T-helper 2 cell (primary cell): ENCODE measurements around the gene HECTD1.
"Not testable (repeated sequence)": the region's sequence is repeated elsewhere in the genome, so short reads cannot be mapped to it uniquely, and the experiment has no call there.

Experiments
- DNase-seq, 5 experiments: peaks; one replicate each; pipeline versions ENCODE4 v3.0.0 to v3.0.0-alpha.2; 2012 to 2022

The HECTD1 gene

DNA sequence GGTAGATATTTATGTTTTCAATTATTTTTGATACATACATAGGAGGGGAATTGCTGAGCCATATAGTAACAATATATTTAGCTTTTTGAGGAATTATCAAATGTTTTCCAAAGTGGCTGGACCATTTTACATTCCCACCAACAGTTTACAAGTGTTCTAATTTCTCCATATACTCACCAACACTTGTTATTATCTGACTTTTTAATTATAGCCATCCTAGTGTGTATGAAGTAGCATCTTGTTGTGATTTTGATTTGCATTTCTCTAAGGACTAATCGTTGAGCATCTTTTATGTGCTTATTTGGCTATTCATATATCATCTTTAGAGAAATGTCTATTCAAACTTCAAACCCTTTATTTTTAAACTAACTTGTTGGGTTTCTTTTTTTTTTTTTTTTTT lies 17.2 kb upstream of the HECTD1 start:
- DNase-seq, result no peak

DNA sequence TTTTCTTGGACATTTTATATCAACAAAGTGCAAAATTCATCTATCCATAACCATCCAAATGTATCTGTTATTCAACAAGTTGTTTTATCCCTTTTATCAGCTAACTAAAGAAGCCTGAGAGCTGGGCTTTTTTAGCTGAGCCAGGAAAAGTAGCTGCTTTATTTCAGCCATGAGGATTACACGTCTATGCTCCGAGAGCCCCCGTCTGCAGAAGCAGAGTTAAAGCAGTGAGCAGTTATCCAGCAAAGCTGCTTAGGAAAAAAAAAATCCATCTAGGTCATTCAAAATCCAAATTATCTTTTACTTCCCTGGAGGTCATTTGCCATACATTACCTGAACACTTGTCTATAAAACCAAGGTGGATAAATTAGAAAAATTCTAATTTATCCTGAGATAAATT lies 15.7 kb upstream of the HECTD1 start:
- no peak for DNase-seq

DNA sequence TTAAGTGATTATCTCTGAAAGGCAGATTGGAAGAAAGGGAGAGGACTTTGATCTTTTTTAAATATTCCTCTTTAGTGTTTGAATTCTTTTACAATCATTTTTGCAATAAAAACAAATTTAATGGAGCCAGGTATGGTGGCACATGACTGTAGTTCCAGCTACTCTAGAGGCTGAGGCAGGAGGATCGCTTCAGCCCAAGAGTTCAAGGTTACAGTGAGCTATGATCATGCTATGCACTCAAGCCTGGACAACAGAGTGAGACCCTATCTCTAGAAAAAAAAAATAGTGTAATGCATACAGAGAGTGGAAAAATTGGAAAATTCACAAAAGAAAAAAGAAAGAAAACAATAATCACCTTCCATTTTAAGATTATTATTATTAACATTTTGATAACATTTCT lies 15.2 kb upstream of the HECTD1 start:
- no peak for DNase-seq

DNA sequence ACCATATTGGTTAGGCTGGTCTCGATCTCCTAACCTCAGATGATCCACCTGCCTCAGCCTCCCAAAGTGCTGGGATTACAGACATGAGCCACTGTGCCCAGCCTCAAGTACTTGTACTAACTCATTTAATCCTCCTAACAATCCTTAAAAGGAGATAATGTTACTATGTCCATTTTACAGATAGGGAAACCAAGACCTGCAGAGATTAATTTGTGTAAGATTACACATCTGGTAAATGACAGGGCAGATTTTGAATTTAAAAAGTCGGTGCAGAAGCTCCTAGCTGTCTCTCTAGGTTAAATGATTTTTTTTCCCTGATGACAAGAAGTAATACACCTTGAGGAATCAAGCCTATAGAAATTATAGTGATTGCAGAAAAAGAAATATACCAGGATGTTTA lies 13.7 kb upstream of the HECTD1 start:
- DNase-seq, result no peak

DNA sequence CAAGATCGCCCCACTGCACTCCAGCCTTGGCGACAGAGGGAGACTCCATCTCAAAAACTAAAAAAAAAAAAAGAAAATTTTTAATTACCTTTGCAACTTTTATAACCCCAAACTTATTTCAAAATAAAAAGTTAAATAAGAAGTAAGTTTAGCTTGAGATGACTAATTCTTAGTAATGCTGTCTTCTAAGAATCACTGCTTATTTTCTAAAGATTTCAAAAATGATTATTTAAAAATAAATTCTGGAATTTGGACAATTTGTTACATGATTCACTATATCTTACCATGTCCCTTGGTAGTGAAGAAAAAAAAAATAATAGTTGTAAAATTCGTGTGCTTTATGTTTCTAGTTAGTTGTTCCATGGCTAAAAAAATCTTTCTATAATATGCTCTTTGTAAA lies 11.6 kb upstream of the HECTD1 start:
- no peak for DNase-seq

DNA sequence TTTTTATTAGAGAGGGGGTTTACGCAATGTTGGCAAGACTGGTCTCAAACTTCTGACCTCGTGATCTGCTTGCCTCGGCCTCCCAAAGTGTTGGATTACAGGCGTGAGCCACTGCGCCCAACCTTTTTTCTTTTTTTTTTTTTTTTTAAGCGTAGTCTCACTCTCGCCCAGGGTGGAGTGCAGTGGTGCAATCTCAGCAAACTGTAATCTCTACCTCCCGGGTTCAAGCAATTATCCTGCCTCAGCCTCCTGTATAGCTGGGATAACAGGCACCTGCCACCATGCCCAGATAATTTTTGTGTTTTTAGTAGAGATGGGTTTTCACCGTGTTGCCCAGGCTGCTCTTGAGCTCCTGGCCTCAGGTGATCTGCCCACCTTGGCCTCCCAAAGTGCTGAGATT lies 8.8 kb upstream of the HECTD1 start:
- DNase-seq, result no peak

DNA sequence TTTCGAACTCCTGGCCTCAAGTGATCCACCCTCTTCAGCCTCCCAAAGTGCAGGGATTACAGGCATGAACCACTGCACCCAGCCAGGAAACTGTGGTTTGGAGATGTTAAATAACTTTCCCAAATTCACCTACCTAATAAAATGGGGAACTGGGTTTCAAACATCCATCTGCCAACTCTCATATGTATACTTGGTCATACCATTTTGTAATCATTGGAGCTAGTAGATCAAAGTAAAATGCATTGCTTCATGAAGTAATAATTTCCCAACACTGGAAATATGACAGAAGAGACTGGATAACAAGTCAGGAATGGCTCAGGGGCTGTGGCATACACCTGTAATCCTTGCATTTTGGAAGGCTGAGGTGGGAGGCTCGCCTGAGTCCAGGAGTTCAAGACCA lies 5.3 kb upstream of the HECTD1 start:
- DNase-seq, result no peak

DNA sequence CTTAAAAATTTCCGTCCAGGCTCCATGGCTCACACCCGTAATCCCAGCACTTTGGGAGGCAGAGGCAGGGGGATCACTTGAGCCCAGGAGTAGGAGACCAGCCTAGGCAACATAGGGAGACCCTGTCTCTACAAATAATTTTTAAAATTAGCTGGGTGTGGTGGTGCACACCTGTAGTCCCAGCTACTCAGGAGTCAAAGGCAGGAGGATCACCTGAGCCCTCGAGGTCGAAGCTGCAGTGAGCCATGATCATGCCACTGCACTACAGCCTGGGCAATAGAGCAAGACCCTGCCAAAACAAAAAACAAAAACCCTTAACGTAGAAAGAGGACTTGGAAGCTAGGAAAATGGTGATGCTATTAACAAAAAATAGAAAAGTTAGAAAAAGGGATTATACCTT lies 2.0 kb upstream of the HECTD1 start:
- DNase-seq, result no peak

DNA sequence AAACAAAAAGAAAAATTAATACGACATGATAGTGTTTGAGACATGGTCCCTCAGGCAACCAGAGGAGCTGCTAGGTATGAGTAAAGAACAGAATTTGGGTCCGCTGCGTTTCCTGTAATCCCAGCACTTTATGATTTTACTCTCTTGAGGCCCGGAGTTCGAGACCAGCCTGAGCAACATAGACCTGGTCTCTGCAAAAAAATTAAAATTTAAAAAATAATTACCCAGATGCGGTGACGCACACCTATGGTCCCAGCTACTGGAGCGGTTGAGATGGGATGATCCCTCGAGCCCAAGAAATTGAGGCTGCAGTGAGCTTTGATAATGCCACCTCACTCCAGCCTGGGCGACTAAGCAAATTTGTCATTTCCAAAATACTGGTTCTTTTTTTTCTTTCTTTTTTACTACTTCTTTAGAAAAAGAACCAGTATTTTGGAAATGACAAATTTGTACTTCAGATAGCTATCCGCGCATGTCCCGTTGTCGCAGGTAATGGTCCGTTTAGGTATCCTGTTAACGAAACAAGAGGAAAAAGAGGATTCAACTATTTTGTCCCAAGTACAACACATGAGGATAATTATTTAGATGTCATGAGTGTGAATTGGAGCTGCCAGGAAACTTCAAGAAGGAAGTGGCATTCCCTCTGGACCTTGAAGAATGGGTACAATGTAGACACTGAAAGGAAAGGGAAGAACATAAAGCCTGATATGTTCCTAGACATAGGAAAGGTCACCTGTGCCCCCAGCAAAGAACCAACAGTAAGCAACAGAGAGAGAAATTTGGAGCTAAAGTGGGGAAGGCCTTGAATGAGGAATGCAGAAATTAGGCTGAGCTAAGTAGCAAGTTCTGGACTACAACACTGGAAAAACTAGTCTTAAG lies 1.2 kb upstream of the HECTD1 start:
- peak in 1 of 5 experiments; percentile 4 for DNase-seq

DNA sequence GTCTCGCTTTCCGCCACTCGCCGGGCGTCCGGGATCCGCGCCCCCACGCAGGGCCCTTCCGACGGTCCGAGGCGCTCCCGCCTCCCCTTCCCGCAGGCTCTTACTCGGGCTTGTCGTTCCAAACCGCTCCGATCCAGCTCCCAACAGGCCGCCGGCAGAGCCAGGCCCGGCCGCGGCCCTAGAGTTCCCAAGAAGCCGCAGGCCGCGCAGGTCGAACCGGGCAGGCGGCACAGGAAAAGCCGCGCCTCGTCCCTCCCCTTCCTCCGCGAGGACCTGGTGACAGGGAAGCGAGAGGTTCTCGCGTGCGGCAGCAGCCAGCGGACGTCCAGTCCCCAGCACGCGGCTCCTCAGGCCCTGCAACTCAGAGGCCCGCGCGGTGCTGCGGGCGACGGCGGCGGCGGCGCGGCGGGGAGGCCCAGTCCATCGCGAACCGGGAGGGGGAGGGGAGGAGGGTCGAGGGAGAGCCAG lies 272 bp downstream of the HECTD1 start:
- no peak for DNase-seq

DNA sequence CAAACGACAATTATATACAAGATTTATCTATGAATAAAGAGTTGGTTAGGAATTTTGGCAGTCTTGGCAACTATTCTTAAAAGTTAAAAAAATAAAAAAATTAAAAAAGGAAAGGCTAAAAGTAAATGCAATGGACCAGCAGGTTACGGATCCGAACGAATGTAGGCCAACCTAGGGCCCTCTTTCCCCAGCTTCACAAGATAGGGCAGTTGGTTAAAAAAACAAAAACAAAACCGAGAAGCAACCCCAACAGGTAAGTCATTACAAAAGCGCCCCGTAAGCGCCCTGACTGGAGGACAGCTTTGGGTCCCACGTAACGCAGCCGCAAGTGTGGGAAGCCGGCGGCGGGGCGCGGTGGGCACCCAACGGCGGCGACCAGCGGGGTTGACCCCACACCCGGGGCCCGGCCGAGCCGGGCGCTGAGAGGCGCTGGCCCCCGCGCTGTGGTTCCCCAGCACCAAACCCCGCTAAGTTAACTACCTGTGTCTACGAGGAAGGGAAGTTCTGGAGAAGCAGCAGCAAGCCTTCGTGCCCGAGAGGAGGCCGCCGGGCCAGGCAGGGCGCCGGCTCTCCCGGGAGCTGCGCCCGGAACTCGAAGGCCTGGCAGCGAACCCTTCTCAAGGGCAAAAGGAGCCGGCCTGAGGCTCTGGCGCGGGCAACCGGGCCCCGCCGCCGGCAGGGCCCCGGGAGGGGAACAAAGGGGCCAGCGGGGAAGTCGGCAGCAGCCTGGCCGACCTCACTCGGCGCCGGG lies 882 bp downstream of the HECTD1 start:
- peak; percentile 17 to 75 (median 50) for DNase-seq

DNA sequence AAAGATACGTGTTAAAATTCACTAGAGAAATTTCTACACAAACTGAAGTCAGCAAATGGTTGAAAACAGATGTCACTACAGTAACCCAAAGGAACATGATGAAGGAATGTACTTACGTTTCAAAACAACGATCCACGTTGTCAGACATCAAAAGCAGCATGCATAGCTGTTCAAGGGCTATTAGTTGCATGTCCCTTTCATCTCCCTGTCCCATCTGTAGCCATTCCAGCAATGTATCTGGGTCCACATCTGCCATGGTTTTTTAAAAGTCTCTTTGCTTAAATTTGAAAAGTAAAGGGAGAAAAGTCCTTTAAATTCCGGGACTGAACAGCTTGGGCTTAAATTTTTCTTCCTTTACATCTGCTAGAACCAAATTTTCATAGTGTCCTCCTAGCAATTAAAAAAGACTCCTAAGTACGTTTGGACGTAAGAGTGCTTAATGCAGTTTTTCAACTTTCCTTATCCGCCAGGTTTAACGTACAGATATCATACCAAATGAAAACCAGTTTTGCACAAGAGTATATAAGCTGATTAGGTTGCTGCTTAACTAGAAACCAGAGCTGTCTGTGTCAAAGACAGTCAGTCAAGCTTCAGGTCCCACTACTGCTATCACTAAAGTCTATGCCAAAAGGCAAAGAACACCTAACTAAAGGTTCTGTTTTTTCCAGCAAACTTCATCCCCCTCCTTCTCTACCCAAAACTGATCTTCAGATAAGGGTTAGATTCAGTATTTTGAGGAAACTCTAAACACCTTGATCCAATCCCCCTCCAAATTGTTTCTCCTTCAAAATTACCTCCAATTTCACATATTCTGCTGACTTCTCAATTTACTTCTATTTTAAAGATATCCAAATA lies 1.7 kb downstream of the HECTD1 start:
- peak in 1 of 5 experiments; percentile 58 for DNase-seq

DNA sequence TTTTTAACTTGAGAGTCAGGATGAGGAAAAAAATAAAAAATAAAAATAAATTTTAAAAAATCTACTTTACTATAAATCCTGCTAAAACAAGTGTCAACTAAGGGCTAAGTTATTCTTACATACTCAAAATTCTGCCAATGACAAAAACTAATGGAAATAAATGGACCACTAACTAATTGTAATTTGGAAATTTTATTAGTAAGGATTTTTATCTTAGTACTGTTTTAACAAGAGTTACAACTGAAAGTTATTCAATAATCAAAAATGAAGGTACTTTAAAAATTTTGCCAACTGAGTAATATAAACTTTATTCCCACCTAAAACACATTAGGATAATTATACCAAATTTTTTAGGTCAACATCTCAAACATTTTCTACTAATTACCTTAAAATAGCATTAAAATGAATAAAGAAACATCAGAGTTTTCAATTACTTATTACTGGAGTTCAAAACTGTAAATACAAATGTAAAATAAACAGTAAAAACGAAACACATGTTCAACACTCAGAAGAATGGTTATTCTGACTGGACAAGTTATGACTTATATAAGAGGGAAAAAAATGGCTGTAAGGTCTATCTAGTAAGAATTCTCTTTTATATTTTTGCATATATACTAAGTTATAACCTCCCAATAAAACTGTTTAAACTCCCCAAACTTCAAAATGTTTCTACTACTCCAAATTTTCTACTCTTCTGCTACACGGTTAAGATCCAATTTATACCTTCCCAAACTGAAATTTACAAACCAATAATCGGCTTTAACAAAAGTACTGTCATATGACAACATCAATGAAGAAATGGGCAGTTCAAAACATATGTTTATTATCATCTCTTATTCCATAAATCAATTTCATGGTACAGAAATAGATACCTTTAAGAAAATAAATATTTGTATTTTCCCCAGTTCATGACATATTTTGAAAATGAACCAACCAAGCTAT lies 2.7 kb downstream of the HECTD1 start:
- peak in 1 of 5 experiments; percentile 39 for DNase-seq

DNA sequence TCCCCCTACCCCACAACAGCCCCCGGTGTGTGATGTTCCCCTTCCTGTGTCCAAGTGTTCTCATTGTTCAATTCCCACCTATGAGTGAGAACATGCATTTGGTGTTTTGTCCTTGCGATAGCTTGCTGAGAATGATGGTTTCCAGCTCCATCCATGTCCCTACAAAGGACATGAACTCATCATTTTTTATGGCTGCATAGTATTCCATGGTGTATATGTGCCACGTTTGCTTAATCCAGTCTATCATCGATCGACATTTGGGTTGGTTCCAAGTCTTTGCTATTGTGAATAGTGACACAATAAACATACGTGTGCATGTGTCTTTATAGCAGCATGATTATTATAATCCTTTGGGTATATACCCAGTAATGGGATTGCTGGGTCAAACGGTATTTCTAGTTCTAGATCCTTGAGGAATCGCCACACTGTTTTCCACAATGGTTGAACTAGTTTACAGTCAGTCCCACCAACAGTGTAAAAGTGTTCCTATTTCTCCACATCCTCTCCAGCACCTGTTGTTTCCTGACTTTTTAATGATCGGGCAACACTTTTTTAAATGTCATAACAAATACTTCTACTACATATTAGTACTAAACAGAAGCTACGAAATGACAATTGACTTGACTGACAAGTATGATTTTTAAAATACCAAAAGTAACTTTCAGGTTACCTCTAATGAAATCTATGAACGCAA lies 3.5 kb downstream of the HECTD1 start:
- not testable (repeated sequence) for DNase-seq

DNA sequence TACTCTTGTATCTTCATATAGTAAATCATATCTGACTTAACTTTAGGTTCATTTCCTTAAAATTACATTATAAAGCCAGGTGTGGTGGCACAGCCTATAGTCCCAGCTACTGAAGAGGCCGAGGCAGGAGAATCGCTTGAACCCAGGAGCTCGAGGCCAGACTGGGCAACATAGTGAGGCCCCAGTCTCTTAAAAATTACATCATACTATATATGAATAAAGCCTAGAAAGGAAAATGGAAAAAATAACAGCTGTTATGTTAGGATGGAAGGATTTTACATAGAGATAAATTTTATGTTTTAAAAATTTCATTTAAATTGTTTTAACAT lies 4.2 kb downstream of the HECTD1 start:
- DNase-seq, result no peak

DNA sequence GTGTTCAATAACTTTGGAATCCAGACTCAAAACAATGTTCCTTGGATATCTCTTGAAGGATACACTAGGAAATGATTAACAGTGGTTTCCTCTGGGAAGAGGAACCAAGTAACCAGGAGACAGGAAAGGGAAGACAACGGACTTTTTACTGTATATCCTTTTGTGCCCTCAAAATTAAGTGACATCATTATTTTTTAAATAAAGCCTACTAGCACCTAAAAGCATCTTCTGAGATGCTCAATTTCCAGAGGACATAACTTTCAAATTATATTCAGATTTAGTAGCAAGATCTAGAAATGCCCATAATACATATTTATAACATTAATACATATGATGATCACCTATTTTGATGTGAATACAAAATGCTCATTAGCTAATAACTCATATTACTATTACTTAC lies 6.5 kb downstream of the HECTD1 start:
- no peak for DNase-seq

DNA sequence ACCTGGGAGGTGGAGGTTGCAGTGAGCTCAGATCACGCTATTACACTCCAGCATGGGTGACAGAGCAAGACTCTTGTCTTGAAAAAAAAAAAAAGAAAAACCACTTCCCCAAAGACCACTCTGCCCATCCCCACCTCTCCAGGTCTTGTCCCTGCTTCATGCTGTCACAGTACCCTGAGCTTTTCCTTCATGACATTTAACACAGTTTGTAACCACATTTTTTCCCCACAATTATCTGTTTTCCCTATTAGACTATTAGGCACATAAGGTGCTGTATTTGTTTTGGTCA lies 6.9 kb downstream of the HECTD1 start:
- no peak for DNase-seq

DNA sequence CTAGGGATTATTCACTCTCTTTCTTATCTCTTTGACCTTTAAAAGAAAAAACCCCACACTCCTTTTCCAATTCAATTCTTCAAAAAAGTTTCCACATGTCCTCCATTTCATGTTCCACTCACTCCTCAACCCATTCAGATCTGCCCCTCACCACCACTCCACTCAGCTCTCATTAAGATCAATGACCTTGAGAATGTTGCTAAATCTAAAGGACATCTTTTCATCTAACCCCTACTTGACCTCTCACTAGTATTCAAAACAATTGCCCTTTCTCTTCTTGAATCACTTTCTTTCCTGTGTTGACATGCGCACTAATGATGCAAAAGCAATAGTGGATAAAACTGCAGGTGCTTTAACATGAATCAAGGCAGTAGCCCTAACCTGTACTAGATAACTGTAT lies 9.9 kb downstream of the HECTD1 start:
- no peak for DNase-seq

DNA sequence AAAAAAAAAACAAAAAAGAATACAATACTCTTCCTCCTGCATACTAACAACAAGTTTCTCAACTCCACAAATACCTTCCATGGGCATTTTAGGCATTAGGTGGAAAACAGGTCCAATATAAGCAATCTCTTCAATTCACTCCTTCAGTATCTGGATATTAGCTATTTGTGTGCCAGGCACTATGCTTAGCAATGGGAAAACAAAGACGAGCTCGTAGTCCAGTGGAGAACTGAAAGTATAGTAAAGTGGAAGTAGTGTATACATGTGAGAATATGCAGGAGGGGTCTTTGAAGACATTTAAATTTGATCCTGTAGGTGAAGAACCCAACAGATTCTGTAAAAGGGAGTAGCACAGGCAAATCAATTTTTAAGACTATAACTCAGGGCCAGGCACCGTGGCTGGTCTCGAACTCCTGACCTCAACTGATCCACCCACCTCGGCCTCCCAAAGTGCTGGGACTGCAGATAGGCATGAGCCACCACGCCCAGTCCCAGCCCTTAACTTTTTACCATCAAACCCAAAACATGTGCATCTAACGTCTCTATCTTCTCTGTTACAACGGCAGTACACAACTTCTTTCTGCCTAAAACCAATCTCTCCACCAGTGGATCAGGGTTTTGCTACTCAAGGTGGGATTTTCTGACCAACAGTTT lies 10.6 kb downstream of the HECTD1 start:
- DNase-seq, result no peak

DNA sequence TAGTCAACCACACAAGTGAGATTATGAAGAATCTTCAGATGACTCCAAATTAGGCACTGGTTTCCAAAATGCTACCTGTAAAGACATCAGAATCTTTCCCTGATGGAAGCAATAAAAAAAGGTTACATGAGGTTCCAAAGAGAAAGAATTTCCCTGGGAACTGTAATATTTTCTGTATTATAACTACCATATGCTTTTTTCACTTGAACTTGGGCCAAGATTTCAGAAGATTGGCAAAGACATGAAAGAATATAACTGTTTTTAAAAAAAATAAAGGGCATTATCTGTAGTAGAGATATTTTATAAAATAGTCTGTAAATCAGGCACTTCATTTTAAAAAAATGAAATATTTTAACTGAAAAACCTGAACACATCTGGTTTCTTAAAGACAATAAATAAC lies 12.9 kb downstream of the HECTD1 start:
- DNase-seq, result no peak

DNA sequence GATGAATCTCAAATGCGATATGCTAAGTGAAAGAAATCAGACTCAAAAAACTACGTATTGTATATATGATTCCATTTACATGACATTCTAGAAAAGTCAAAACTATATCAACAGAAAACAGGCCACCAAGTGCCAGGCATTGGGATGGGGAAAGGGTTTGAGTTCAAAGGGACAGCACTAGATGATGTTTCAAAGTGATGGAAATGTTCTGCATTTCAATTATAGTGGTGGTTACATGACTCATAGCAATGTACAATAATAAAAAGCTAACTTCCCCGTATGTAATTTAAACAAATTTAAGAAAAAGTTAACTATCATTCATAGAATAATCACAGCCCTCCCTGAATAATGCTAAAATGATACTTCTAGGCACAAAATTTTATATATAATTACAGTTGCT lies 13.5 kb downstream of the HECTD1 start:
- no peak for DNase-seq
